IPS-18c (cell line): ENCODE data around the gene KDM7A.
A peak's percentile ranks its signal among the peaks of the same experiment; 100 is the strongest.

Source experiments
- H3K4me3 ChIP-seq: 2 replicates; pipeline ENCODE4 v1.7.0; 2013; ENCODE audit warnings: low read depth, mild to moderate bottlenecking, low read length, moderate library complexity; ENCODE audit not compliant: insufficient read depth
- H3K9me3 ChIP-seq: one replicate; pipeline ENCODE4 v1.6.1; 2013; ENCODE audit warnings: mild to moderate bottlenecking, low read length, moderate library complexity; ENCODE audit not compliant: control insufficient read depth, insufficient read depth

Gene KDM7A

GRCh38 chr7:140078392-140078791, 98.4 kb downstream of the KDM7A start:
- H3K9me3 ChIP-seq: no peaks in the 10 kb centered on the region
- no peak overlapping the region for H3K4me3 ChIP-seq

GRCh38 chr7:140074780-140075179, 102.0 kb downstream of the KDM7A start:
- H3K9me3 ChIP-seq: no peaks in the 10 kb centered on the region
- H3K4me3 ChIP-seq: no peak overlapping the region

GRCh38 chr7:140070546-140070945, 106.2 kb downstream of the KDM7A start:
- Histone ChIP-seq H3K9me3 (no peaks in the 10 kb centered on the region), H3K4me3 (no peak overlapping the region)

- H3K4me3 ChIP-seq: no peak overlapping the region
- H3K9me3 ChIP-seq: no peaks in the 10 kb centered on the region
These were observed 107.4 kb downstream of the KDM7A start for GRCh38 chr7:140069298-140069949.

GRCh38 chr7:140068033-140068432, 108.8 kb downstream of the KDM7A start:
- Histone ChIP-seq H3K4me3 (no peak overlapping the region), H3K9me3 (no peaks in the 10 kb centered on the region)

- H3K9me3 ChIP-seq: no peaks in the 10 kb centered on the region
These were observed 109.7 kb downstream of the KDM7A start for GRCh38 chr7:140067052-140067451.

GRCh38 chr7:140062528-140063299, 114.1 kb downstream of the KDM7A start, which contains the start of gene PARP12:
TSS of gene PARP12 (minus strand) at chr7:140062951. CDS start at chr7:140062847, 104 bp downstream.
- Histone ChIP-seq H3K9me3 (no peaks in the 10 kb centered on the region), H3K4me3 (peak within 1 kb of the TSS; percentile 69)

More at GRCh38 chr7:140067052-140067451, 109.7 kb downstream of the KDM7A start:
- no peak overlapping the region for H3K4me3 ChIP-seq

- Histone ChIP-seq H3K4me3 (peak overlapping the region; percentile 69; the same call in 1 of the 2 replicates), H3K9me3 (no peaks in the 10 kb centered on the region)
These were observed 114.7 kb downstream of the KDM7A start for GRCh38 chr7:140062118-140062527.

GRCh38 chr7:140061607-140061930, 115.2 kb downstream of the KDM7A start:
- Histone ChIP-seq H3K9me3 (no peaks in the 10 kb centered on the region), H3K4me3 (no peak overlapping the region)

GRCh38 chr7:140060788-140061606, 115.8 kb downstream of the KDM7A start:
- Histone ChIP-seq H3K4me3 (no peak overlapping the region), H3K9me3 (no peaks in the 10 kb centered on the region)

GRCh38 chr7:140060243-140060630, 116.5 kb downstream of the KDM7A start:
- H3K4me3 ChIP-seq: no peak overlapping the region
- H3K9me3 ChIP-seq: no peaks in the 10 kb centered on the region

- Histone ChIP-seq H3K9me3 (no peaks in the 10 kb centered on the region), H3K4me3 (no peak overlapping the region)
These were observed 117.2 kb downstream of the KDM7A start for GRCh38 chr7:140059273-140060242.

GRCh38 chr7:140058517-140058916, 118.3 kb downstream of the KDM7A start:
- H3K9me3 ChIP-seq: no peaks in the 10 kb centered on the region
- H3K4me3 ChIP-seq: no peak overlapping the region

- Histone ChIP-seq H3K9me3 (no peaks in the 10 kb centered on the region), H3K4me3 (no peak overlapping the region)
These were observed 119.6 kb downstream of the KDM7A start for GRCh38 chr7:140057143-140057535.

GRCh38 chr7:140056431-140057142, 120.2 kb downstream of the KDM7A start:
- Histone ChIP-seq H3K4me3 (no peak overlapping the region), H3K9me3 (no peaks in the 10 kb centered on the region)

- Histone ChIP-seq H3K9me3 (no peaks in the 10 kb centered on the region), H3K4me3 (no peak overlapping the region)
These were observed 121.0 kb downstream of the KDM7A start for GRCh38 chr7:140055833-140056232.
